ENCODE results near the gene SLC14A1.
A peak's percentile ranks its signal among the peaks of the same experiment; 100 is the strongest.

Gene SLC14A1

DNA sequence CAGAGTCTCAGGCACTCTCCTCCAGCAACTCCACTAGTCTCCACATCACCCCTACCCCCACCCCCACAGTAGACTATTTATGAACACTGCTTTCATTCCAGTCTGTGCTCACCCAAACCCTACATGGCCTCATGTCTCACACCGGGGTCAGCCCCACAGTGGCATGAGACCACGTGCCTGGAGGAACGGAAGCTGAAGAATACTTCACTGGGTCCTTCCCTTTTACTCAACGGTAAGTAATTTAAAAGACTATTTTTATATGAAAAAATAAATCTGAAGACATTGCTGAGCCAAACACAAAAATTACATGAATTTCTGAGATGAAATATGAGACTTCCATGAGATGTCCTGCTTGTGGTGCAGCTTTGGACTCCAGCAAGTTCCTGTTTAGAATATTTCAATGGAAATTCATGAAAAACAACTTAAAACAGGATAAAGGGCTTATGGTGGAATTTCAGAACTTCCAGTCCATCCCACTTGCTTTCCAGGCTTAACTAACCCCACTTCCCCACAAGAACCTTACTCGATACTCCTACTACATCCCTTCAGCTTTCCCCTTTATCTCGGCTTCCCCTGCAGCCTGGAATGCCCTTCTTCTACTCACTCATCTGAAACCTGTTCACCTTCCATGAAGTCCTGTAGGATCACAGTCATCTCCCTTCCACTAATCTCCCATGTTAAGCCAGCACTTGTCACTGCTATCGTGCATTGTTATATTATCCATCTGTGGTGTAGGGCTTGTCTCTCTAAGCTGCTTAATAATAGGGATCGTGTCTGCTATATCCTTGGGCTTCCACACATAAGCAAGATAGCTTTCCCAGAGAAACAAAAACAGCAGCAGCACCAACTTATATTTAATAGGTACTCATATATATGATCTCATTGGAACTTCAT, 47.9 kb downstream of the SLC14A1 start:
- Histone ChIP-seq H3K27ac (ENCODE audit: poor library complexity, severe bottlenecking) (no peak overlapping the region), H3K4me1 (ENCODE audit: insufficient read depth, poor library complexity, severe bottlenecking) (peaks cover 17% of the 10 kb centered on the region), H3K36me3 (ENCODE audit: low read depth) (no peaks in the 10 kb centered on the region), H3K27me3 (ENCODE audit: insufficient read depth, poor library complexity, severe bottlenecking) (no peaks in the 10 kb centered on the region), H3K9me3 (ENCODE audit: severe bottlenecking) (no peaks in the 10 kb centered on the region), H3K4me3 (ENCODE audit: severe bottlenecking) (no peak overlapping the region)
- ATAC-seq (ENCODE audit: low read depth) (no peak), DNase-seq (ENCODE audit: low spot score) (no peak)
- TF ChIP-seq, protein P1, sequence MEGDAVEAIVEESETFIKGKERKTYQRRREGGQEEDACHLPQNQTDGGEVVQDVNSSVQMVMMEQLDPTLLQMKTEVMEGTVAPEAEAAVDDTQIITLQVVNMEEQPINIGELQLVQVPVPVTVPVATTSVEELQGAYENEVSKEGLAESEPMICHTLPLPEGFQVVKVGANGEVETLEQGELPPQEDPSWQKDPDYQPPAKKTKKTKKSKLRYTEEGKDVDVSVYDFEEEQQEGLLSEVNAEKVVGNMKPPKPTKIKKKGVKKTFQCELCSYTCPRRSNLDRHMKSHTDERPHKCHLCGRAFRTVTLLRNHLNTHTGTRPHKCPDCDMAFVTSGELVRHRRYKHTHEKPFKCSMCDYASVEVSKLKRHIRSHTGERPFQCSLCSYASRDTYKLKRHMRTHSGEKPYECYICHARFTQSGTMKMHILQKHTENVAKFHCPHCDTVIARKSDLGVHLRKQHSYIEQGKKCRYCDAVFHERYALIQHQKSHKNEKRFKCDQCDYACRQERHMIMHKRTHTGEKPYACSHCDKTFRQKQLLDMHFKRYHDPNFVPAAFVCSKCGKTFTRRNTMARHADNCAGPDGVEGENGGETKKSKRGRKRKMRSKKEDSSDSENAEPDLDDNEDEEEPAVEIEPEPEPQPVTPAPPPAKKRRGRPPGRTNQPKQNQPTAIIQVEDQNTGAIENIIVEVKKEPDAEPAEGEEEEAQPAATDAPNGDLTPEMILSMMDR (IDR thresholded peaks at IDR 0.05; ENCODE audit: poor library complexity, severe bottlenecking), result no peak

DNA sequence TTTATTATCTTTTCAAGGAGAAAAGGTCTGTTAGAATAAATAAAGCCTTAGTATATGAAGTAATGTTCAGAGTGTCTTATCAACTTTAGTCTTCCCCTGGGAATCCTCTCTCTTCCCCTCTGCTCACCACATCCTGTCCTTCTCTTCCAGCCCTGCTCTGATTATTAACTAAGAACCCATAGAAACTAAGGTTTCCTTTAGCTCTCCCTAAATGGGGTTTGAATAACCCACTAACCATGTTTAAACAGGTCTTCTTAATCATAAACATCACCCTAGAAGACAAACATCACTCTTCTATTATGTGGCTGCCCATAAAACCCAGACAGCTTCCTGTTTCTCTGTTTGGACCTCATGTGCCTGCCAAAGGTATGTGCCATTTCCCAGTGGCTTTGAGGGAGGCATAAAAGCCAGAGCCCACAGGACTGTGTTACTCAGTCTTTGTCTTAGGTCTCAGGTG, 50.1 kb downstream of the SLC14A1 start:
- DNase-seq (ENCODE audit: low spot score), result no peak
- Histone ChIP-seq H3K4me3 (ENCODE audit: severe bottlenecking) (no peak overlapping the region), H3K9me3 (ENCODE audit: severe bottlenecking) (no peaks in the 10 kb centered on the region), H3K27ac (ENCODE audit: poor library complexity, severe bottlenecking) (peak overlapping the region; percentile 92), H3K4me1 (ENCODE audit: insufficient read depth, poor library complexity, severe bottlenecking) (peaks cover 25% of the 10 kb centered on the region), H3K27me3 (ENCODE audit: insufficient read depth, poor library complexity, severe bottlenecking) (no peaks in the 10 kb centered on the region), H3K36me3 (ENCODE audit: low read depth) (no peaks in the 10 kb centered on the region)
- TF ChIP-seq, protein P1 (IDR thresholded peaks at IDR 0.05; ENCODE audit: poor library complexity, severe bottlenecking), result no peak
- peak; percentile 90 for ATAC-seq (ENCODE audit: low read depth)

DNA sequence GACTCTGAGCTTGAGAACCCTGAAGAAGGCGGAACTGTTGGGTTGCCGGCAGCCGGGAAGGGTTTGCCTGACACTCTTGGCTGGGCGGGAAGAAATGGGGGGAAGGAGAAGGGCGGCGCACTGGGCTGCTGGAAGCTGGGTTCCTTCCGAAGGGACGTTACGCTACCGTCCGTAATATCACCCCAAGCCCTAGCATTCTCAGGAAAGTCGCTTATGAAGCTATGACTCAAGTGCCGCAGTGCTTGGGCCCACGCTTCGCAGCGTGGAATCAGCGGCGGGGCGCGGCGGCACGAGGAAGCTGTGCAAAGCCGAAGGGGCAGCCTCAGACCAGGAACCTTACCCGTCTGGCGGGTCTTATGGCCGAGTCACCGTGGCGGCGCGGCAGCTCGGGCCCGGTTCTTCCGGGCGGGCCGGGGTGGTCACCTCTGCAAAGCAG, 51.3 kb downstream of the SLC14A1 start:
- peak overlapping the region; percentile 92 for H3K27ac ChIP-seq (ENCODE audit: poor library complexity, severe bottlenecking)
- H3K4me1 ChIP-seq (ENCODE audit: insufficient read depth, poor library complexity, severe bottlenecking), result peaks cover 25% of the 10 kb centered on the region
- no peaks in the 10 kb centered on the region for H3K36me3 ChIP-seq (ENCODE audit: low read depth)
- H3K9me3 ChIP-seq (ENCODE audit: severe bottlenecking), result no peaks in the 10 kb centered on the region
- TF ChIP-seq, protein P1 (IDR thresholded peaks at IDR 0.05; ENCODE audit: poor library complexity, severe bottlenecking), result no peak
- no peaks in the 10 kb centered on the region for H3K27me3 ChIP-seq (ENCODE audit: insufficient read depth, poor library complexity, severe bottlenecking)
- ATAC-seq (ENCODE audit: low read depth), result no peak
- no peak overlapping the region for H3K4me3 ChIP-seq (ENCODE audit: severe bottlenecking)
- DNase-seq (ENCODE audit: low spot score), result no peak

DNA sequence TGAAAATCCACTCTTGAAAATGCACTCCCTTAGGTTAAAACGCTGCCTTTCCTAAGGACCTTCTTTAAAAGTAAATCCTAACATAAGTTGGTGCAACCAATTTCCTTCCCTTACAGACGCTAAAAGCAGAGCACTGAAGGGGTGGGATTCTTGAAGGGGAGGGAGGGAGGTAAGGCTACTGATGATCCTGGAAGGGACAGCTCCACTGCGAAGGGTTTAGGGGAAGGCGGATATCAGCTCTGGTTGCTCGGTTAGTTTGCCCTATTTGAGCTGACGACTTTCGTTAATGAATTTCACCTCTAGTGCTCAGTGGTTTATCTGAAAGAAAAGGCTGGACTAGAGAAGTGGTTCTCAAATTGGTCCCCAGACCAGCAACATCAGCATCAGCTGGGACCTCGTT, 51.8 kb downstream of the SLC14A1 start:
- Histone ChIP-seq H3K27ac (ENCODE audit: poor library complexity, severe bottlenecking) (no peak overlapping the region), H3K9me3 (ENCODE audit: severe bottlenecking) (no peaks in the 10 kb centered on the region), H3K4me3 (ENCODE audit: severe bottlenecking) (no peak overlapping the region), H3K27me3 (ENCODE audit: insufficient read depth, poor library complexity, severe bottlenecking) (no peaks in the 10 kb centered on the region), H3K36me3 (ENCODE audit: low read depth) (no peaks in the 10 kb centered on the region), H3K4me1 (ENCODE audit: insufficient read depth, poor library complexity, severe bottlenecking) (peaks cover 25% of the 10 kb centered on the region)
- no peak for DNase-seq (ENCODE audit: low spot score)
- ATAC-seq (ENCODE audit: low read depth), result no peak
- TF ChIP-seq, protein P1 (IDR thresholded peaks at IDR 0.05; ENCODE audit: poor library complexity, severe bottlenecking), result no peak

DNA sequence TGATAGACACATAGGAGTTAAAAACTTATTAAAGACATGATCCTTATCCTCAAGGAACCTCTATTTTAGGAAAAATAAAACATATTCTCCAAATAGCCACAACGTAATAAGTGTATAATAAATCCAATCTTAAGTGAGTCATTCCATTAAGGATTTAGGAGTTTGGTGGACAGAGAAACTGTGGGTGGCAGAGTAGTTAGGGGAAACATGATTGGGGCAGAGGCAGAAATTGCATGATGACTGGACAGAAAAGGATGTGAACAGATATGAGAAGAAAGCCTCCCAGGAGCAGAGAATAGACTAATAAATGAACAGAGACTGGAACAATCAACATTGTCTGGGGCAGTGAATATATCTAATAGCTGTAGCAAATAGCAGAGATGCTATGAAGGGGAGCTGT, 53.4 kb downstream of the SLC14A1 start:
- peaks cover 25% of the 10 kb centered on the region for H3K4me1 ChIP-seq (ENCODE audit: insufficient read depth, poor library complexity, severe bottlenecking)
- DNase-seq (ENCODE audit: low spot score) (no peak), ATAC-seq (ENCODE audit: low read depth) (peak; percentile 61)
- no peak overlapping the region for H3K4me3 ChIP-seq (ENCODE audit: severe bottlenecking)
- TF ChIP-seq, protein P1 (IDR thresholded peaks at IDR 0.05; ENCODE audit: poor library complexity, severe bottlenecking), result no peak
- H3K27me3 ChIP-seq (ENCODE audit: insufficient read depth, poor library complexity, severe bottlenecking), result no peaks in the 10 kb centered on the region
- no peaks in the 10 kb centered on the region for H3K36me3 ChIP-seq (ENCODE audit: low read depth)
- H3K27ac ChIP-seq (ENCODE audit: poor library complexity, severe bottlenecking), result peak overlapping the region; percentile 31
- H3K9me3 ChIP-seq (ENCODE audit: severe bottlenecking), result no peaks in the 10 kb centered on the region

Measured in RWPE2 (cell line).